ENCODE data around the gene MAPK8. TPM values are rescaled to one million over a fixed set of nuclear protein-coding genes. Genes with fewer than 3 reads are reported as not detected.

Gene MAPK8
- total RNA-seq, 1 donor from 2014 or later, result 52.3 TPM

DNA sequence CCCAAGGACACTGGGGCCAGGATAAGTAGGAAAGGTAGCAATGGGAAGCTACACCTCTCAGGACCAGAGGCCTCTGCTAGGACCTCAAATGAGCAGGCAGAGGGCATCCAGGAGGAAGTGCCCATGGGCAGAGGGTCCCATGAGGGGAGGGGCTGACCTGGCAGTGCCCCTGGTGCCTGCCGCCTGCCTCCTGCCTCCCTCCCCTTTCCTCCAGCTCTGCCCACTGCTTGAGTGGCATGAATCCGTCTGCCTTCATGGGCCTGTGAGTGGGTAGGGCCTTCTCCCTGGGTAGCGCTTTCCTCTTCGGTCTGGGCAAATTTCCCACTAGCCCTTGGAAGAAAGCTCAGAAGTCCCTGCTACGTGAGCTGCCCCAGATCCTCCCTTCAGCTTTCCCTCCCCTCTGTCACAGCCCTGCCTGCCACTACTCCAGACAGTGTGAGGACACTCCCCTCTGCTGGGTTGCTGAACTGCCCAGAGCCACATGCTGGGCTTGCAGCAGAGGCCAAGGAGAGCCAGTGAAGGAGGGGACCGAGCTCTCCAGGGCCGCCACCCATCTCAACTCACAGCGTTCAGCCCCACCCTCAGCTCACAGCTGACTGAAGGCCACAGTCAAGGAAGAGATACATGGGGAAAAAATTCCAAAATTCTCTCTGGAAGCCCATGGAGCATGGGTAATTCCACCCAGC, 157.0 kb downstream of the MAPK8 start:
- H3K4me1 Mint-ChIP-seq (ENCODE audit: low read depth), result no peaks in the 10 kb centered on the region
- no peak for DNase-seq (ENCODE audit: low spot score)
- H3K36me3 Mint-ChIP-seq (ENCODE audit: low read depth), result no peaks in the 10 kb centered on the region
- H3K27me3 Mint-ChIP-seq (ENCODE audit: insufficient read depth), result no peaks in the 10 kb centered on the region
- no peaks in the 10 kb centered on the region for H3K9me3 Mint-ChIP-seq
- H3K27ac Mint-ChIP-seq, result no peak overlapping the region
- intact Hi-C loops (cut with micrococcal nuclease), result no loop called here
- H3K4me3 Mint-ChIP-seq, result no peak overlapping the region

DNA sequence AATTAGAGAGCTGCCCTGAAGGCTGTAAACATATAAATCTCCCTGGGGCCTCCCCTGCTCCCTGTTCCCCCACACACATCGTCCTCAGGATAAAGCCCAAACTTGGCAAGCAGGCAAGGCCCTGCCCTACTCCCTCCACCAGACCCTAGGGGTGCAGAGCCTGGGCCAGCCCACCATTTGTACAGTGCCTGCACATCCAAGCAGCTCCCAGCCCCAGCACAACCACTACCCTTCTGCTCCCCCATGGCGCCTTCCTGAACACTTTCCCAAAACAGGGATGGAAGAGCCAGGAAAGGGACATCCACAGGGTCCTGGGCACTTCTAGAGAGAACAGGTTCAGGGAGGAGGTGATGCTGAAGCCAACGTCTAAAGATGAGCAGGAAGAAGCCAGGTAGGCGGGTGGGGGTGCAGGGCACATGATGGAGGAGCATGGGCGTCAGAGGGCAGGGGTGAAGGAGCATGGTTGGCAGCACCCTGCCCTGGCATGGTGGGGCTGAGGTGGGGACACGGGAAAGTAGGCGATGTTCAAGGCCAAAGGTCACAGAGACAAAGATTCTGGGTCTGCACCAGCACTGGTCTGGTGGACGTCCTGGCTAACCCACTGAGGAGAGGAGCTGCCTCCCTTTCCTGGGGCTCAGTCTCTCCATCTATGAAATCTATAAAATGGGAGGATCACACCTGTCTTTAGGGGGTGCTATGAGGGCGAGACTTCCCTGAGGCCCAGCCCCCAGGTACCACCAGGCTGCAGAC, 157.8 kb downstream of the MAPK8 start:
- H3K9me3 Mint-ChIP-seq, result no peaks in the 10 kb centered on the region
- no peaks in the 10 kb centered on the region for H3K36me3 Mint-ChIP-seq (ENCODE audit: low read depth)
- no peak overlapping the region for H3K4me3 Mint-ChIP-seq
- no peaks in the 10 kb centered on the region for H3K27me3 Mint-ChIP-seq (ENCODE audit: insufficient read depth)
- intact Hi-C loops (cut with micrococcal nuclease), result no loop called here
- no peaks in the 10 kb centered on the region for H3K4me1 Mint-ChIP-seq (ENCODE audit: low read depth)
- H3K27ac Mint-ChIP-seq, result no peak overlapping the region
- no peak for DNase-seq (ENCODE audit: low spot score)

DNA sequence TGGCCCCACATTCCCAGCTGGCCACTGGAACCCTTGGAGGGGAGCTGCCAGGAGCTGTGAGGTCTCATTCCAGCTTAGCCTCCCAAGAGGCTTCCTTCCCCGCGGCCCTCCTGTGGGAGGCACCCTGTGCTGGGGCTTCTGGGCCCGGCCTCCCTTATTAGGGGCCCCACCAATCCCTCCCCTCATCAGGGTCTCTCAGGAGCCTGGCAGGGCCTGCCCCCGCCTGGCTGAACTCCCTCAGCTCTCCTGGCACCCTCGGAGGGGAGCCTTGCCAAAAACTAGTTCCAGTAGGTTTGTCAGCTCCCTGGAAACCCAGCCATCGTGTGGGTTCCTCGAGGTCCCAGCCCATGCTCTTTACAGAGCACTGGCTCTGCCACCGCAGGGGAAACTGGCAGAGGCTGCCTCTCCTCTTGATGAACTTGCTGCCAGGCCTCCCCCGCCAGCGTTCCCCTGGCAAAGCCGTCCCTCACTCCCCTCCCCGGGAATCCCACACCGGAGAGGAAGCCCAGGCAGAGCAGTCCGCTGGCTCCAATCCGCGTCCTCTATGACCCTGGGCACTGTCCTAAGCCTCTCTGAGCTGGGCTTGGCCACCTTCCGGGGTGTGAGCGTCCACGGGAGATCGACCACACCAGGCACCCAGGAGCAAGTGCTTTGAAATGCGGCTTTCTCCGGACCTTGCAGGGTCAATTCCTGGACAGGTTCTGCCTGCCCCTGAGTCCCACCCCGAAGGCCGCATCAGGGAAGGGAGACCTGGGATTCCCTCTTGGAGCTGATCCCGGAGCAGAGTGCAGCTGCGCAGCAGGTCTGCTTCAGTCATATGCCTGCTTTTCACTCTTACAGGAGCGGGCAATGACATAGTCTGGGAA, 158.6 kb downstream of the MAPK8 start:
- H3K4me3 Mint-ChIP-seq, result no peak overlapping the region
- H3K27ac Mint-ChIP-seq, result no peak overlapping the region
- H3K4me1 Mint-ChIP-seq (ENCODE audit: low read depth), result no peaks in the 10 kb centered on the region
- no peaks in the 10 kb centered on the region for H3K27me3 Mint-ChIP-seq (ENCODE audit: insufficient read depth)
- no peak for DNase-seq (ENCODE audit: low spot score)
- H3K9me3 Mint-ChIP-seq, result no peaks in the 10 kb centered on the region
- no peaks in the 10 kb centered on the region for H3K36me3 Mint-ChIP-seq (ENCODE audit: low read depth)
- intact Hi-C loops (cut with micrococcal nuclease), result no loop called here

GRCh38 chr10:48465860-48466521, 159.5 kb downstream of the MAPK8 start:
- intact Hi-C loops (cut with micrococcal nuclease), result no loop called here
- no peak overlapping the region for H3K27ac Mint-ChIP-seq

GRCh38 chr10:48466611-48467240, 160.2 kb downstream of the MAPK8 start:
- Mint-ChIP-seq H3K27me3 (ENCODE audit: insufficient read depth) (no peaks in the 10 kb centered on the region), H3K27ac (no peak overlapping the region), H3K4me3 (no peak overlapping the region), H3K9me3 (no peaks in the 10 kb centered on the region), H3K4me1 (ENCODE audit: low read depth) (no peaks in the 10 kb centered on the region), H3K36me3 (ENCODE audit: low read depth) (no peaks in the 10 kb centered on the region)
- DNase-seq (ENCODE audit: low spot score), result no peak
- intact Hi-C loops (cut with micrococcal nuclease), result no loop called here

More at GRCh38 chr10:48465860-48466521, 159.5 kb downstream of the MAPK8 start:
- Mint-ChIP-seq H3K36me3 (ENCODE audit: low read depth) (no peaks in the 10 kb centered on the region), H3K9me3 (no peaks in the 10 kb centered on the region), H3K27me3 (ENCODE audit: insufficient read depth) (no peaks in the 10 kb centered on the region), H3K4me1 (ENCODE audit: low read depth) (no peaks in the 10 kb centered on the region), H3K4me3 (no peak overlapping the region)
- DNase-seq (ENCODE audit: low spot score), result no peak

DNA sequence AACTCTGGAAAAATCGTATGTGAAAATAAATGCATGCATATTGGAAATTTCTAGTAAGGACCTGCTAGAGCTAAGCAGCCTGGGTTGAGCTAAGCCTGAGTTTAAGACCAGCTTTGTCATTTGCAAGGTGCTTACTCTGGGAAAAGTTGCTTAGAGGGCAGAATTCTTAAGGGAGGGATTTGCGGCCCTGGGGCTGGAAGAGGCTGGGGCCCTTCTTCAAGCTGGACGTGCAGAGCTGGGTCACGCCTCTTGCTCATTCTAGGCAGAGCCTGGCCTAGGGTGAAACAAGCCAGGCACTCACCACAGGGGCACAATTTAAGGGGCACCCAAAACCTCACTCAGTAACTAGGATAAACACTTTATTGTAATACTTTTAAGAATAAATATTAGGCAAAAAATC, 161.2 kb downstream of the MAPK8 start:
- H3K36me3 Mint-ChIP-seq (ENCODE audit: low read depth), result no peaks in the 10 kb centered on the region
- H3K4me3 Mint-ChIP-seq, result no peak overlapping the region
- DNase-seq (ENCODE audit: low spot score), result no peak
- H3K27me3 Mint-ChIP-seq (ENCODE audit: insufficient read depth), result no peaks in the 10 kb centered on the region
- H3K4me1 Mint-ChIP-seq (ENCODE audit: low read depth), result no peaks in the 10 kb centered on the region
- intact Hi-C loops (cut with micrococcal nuclease), result no loop called here
- H3K9me3 Mint-ChIP-seq, result no peaks in the 10 kb centered on the region
- no peak overlapping the region for H3K27ac Mint-ChIP-seq

DNA sequence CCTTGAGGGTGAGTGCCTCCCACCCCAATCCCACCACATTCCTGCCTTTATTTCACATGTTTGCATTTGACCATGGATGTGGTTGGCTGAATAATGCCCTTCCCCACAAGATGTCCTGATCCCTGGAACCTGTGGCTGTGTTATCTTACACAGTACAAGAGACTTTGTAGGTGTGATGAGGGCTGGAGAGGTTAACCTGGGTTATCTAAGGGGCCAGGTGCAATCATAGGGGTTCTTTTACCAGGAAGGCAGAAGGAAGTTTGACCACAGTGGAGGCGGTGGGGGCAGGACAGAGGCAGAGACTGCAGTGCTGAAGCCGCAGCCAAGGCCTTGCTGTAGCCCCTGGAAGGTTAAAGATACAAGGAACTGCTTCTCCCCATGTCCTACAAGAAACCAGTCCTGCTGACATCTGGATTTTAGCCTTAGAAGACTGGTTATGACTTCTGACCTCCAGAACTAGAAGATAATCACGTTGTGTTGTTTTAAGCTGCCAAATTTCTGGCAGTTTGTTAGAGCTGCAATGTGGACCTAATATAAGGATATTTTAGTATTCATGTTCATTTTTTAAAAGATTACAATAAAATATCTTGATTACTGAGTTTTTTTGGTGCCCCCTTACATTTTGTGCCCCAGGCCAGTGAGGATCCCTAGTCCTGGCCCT, 161.8 kb downstream of the MAPK8 start:
- Mint-ChIP-seq H3K36me3 (ENCODE audit: low read depth) (no peaks in the 10 kb centered on the region), H3K27me3 (ENCODE audit: insufficient read depth) (no peaks in the 10 kb centered on the region), H3K9me3 (no peaks in the 10 kb centered on the region), H3K4me1 (ENCODE audit: low read depth) (no peaks in the 10 kb centered on the region), H3K27ac (no peak overlapping the region), H3K4me3 (no peak overlapping the region)
- intact Hi-C loops (cut with micrococcal nuclease), result no loop called here
- DNase-seq (ENCODE audit: low spot score), result no peak

- Mint-ChIP-seq H3K9me3 (no peaks in the 10 kb centered on the region), H3K27me3 (ENCODE audit: insufficient read depth) (no peaks in the 10 kb centered on the region), H3K4me1 (ENCODE audit: low read depth) (no peaks in the 10 kb centered on the region), H3K27ac (no peak overlapping the region), H3K4me3 (no peak overlapping the region), H3K36me3 (ENCODE audit: low read depth) (no peaks in the 10 kb centered on the region)
- no peak for DNase-seq (ENCODE audit: low spot score)
- intact Hi-C loops (cut with micrococcal nuclease), result no loop called here
These were observed 162.5 kb downstream of the MAPK8 start for GRCh38 chr10:48468866-48469511.

GRCh38 chr10:48469516-48470020, 163.1 kb downstream of the MAPK8 start:
- Mint-ChIP-seq H3K36me3 (ENCODE audit: low read depth) (no peaks in the 10 kb centered on the region), H3K27ac (no peak overlapping the region), H3K4me1 (ENCODE audit: low read depth) (no peaks in the 10 kb centered on the region), H3K27me3 (ENCODE audit: insufficient read depth) (no peaks in the 10 kb centered on the region), H3K9me3 (no peaks in the 10 kb centered on the region), H3K4me3 (no peak overlapping the region)
- no peak for DNase-seq (ENCODE audit: low spot score)
- intact Hi-C loops (cut with micrococcal nuclease), result no loop called here

DNA sequence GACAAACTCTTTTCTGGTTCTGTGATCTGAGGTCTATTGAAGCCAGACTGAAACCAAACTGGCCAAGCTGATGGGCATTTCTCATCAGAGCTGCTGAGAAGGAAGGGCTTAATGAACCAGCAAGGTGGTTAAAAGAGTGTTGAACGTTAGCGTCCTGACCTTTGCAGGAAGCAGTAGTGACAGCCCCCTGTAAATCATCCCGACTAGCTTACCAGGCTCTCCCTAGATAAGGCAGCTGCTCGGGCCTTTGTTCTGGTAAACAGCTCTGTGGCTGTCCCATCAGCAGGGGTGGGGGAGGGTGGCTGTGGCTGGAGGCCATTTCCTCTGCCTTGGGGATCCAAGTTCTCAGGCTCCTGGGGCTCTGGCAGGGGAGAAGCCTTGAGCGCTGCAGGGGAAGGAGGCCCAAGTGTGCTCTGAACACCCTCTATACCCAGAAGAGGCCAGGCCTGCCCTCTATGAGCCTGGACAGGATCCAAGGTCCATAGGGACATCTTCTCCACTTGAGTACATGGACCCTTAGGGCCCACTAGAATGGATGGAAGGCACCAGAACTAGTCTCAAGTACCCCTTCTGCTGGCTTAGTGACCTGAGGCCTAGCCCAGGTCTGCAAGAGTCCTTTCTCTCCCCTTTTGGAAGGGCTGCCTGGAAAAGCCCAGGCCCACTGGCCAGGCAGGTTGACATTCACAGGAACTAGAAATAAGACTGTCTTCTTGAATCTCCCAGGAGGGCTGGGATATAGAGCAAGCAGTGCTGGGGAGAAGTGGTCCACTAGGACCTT, 163.8 kb downstream of the MAPK8 start:
- no peaks in the 10 kb centered on the region for H3K36me3 Mint-ChIP-seq (ENCODE audit: low read depth)
- DNase-seq (ENCODE audit: low spot score), result no peak
- no peak overlapping the region for H3K4me3 Mint-ChIP-seq
- intact Hi-C loops (cut with micrococcal nuclease), result no loop called here
- H3K27ac Mint-ChIP-seq, result no peak overlapping the region
- peaks cover 4% of the 10 kb centered on the region for H3K27me3 Mint-ChIP-seq (ENCODE audit: insufficient read depth)
- H3K9me3 Mint-ChIP-seq, result no peaks in the 10 kb centered on the region
- H3K4me1 Mint-ChIP-seq (ENCODE audit: low read depth), result no peaks in the 10 kb centered on the region

All from activated T-helper 1 cell treated with anti-CD3 and anti-CD28 coated beads, Interleukin-12 subunit alpha, Interleukin-12 subunit beta, Interleukin-2, Interleukin-4 antibody, amounts not matched to agents 30 ng/mL and 10 ng/mL and 1 ng/mL, durations not matched to agents 14 hours and 24 hours and 36 hours (primary cell).